Head of caudate nucleus (tissue), 42 donors: Measurements from ENCODE around the gene SEPTIN1.

Experiments
- DNase-seq, 42 donors: peaks; one replicate each; pipeline versions ENCODE4 v3.0.0 to v3.0.0-alpha.2; 2020 to 2021; ENCODE audit warnings: mixed read lengths in 7 of 42
- intact Hi-C: fragments of 100-400 bp; cut with DNase I; formaldehyde crosslinking; loops from one replicate; pipeline ENCODE4 v1.15.0; 2022

SEPTIN1 gene

GRCh38 chr16:30367349-30368009, 14.9 kb downstream of the SEPTIN1 start:
- intact Hi-C loops: no loop called here
- no peak for DNase-seq

- no peak for DNase-seq
- intact Hi-C loops: no loop called here
Measured at GRCh38 chr16:30366511-30366910, 15.8 kb downstream of the SEPTIN1 start.

GRCh38 chr16:30365200-30365599, 17.2 kb downstream of the SEPTIN1 start:
- DNase-seq: no peak
- intact Hi-C loops: no loop called here

- DNase-seq: no peak
- intact Hi-C loops: no loop called here
Measured at GRCh38 chr16:30361180-30361579, 21.2 kb downstream of the SEPTIN1 start.

- intact Hi-C loops: loop anchor here (5.0 kb wide), 1 partner anchor 47 kb away; the partner anchor contains the start of gene ZNF771
- DNase-seq: no peak
Measured at GRCh38 chr16:30359871-30360170, 22.5 kb downstream of the SEPTIN1 start.

GRCh38 chr16:30358990-30359870, 23.1 kb downstream of the SEPTIN1 start:
- intact Hi-C loops: loop anchor here (5.0 kb wide), 1 partner anchor 48 kb away; the partner anchor contains the start of gene ZNF771
- no peak for DNase-seq

GRCh38 chr16:30358577-30358936, 23.8 kb downstream of the SEPTIN1 start:
- intact Hi-C loops: loop anchor here (5.0 kb wide), 1 partner anchor 49 kb away; the partner anchor contains the start of gene ZNF771
- no peak for DNase-seq

GRCh38 chr16:30357715-30358576, 24.4 kb downstream of the SEPTIN1 start:
- no peak for DNase-seq
- intact Hi-C loops: loop anchor here (5.0 kb wide), 1 partner anchor 49 kb away; the partner anchor contains the start of gene ZNF771

GRCh38 chr16:30357085-30357714, 25.2 kb downstream of the SEPTIN1 start:
- DNase-seq: no peak
- intact Hi-C loops: loop anchor here (5.0 kb wide), 1 partner anchor 50 kb away; the partner anchor contains the start of gene ZNF771

- DNase-seq: peak in 12 of 42 donors; percentile 15 to 75 (median 49)
- intact Hi-C loops: loop anchor here (5.0 kb wide), 1 partner anchor 51 kb away; the partner anchor contains the start of gene ZNF771
Measured at GRCh38 chr16:30356401-30357084, 25.8 kb downstream of the SEPTIN1 start.

GRCh38 chr16:30355954-30356308, 26.4 kb downstream of the SEPTIN1 start:
- peak in 1 of 42 donors; percentile 32 for DNase-seq
- intact Hi-C loops: loop anchor here (5.0 kb wide), 1 partner anchor 51 kb away; the partner anchor contains the start of gene ZNF771

- peak; percentile 93 to 99 (median 97) for DNase-seq
- intact Hi-C loops: loop anchor here (5.0 kb wide), 1 partner anchor 52 kb away; the partner anchor contains the start of gene ZNF771
Measured at GRCh38 chr16:30355144-30355953, 27.0 kb downstream of the SEPTIN1 start, which contains the start of gene CD2BP2. TSS of gene CD2BP2 (minus strand) at chr16:30355308. CDS start at chr16:30354681, 627 bp downstream.

- DNase-seq: peak in 3 of 42 donors; percentile 0 to 48 (median 39)
- intact Hi-C loops: loop anchor here (5.0 kb wide), 1 partner anchor 53 kb away; the partner anchor contains the start of gene ZNF771
Measured at GRCh38 chr16:30354423-30355143, 27.8 kb downstream of the SEPTIN1 start.

GRCh38 chr16:30353438-30354129, 28.8 kb downstream of the SEPTIN1 start:
- intact Hi-C loops: no loop called here
- peak in 2 of 42 donors; percentile 9 to 32 for DNase-seq

GRCh38 chr16:30352488-30353401, 29.6 kb downstream of the SEPTIN1 start:
- DNase-seq: peak in 1 of 42 donors; percentile 10
- intact Hi-C loops: no loop called here
